Measurements from ENCODE around the gene ABR.
"Not testable (repeated sequence)": the region's sequence is repeated elsewhere in the genome, so short reads cannot be mapped to it uniquely, and the experiment has no call there.

DNA sequence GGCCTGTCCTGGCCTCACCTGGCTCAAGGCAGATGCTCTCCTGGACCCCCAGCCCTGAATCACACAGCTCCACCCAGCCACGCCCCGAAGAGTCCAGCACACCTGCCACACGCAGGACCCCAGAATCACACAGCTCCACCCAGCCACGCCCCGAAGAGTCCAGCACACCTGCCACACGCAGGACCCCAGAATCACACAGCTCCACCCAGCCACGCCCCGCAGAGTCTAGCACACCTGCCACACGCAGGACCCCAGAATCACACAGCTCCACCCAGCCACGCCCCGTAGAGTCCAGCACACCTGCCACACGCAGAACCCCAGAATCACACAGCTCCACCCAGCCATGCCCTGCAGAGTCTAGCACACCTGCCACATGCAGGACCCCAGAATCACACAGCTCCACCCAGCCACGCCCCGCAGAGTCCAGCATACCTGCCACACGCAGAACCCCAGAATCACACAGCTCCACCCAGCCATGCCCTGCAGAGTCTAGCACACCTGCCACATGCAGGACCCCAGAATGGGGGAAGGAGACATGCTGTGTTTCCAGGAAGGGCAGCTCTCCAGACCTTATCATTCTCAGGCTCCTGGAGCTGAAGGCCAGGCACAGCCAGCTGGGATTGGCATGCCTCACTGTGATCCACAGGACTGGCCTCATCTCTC lies 105.7 kb downstream of the ABR start:
- TF ChIP-seq, protein P1, sequence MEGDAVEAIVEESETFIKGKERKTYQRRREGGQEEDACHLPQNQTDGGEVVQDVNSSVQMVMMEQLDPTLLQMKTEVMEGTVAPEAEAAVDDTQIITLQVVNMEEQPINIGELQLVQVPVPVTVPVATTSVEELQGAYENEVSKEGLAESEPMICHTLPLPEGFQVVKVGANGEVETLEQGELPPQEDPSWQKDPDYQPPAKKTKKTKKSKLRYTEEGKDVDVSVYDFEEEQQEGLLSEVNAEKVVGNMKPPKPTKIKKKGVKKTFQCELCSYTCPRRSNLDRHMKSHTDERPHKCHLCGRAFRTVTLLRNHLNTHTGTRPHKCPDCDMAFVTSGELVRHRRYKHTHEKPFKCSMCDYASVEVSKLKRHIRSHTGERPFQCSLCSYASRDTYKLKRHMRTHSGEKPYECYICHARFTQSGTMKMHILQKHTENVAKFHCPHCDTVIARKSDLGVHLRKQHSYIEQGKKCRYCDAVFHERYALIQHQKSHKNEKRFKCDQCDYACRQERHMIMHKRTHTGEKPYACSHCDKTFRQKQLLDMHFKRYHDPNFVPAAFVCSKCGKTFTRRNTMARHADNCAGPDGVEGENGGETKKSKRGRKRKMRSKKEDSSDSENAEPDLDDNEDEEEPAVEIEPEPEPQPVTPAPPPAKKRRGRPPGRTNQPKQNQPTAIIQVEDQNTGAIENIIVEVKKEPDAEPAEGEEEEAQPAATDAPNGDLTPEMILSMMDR (IDR thresholded peaks at IDR 0.05) = not testable (repeated sequence)
- TF ChIP-seq ZFX (IDR thresholded peaks at IDR 0.05; ENCODE audit: borderline replicate concordance) = not testable (repeated sequence)

Data from 22Rv1 (cell line).